ENCODE measurements around the gene TRAPPC3.

Gene TRAPPC3

GRCh38 chr1:36139521-36139920 lies 9.8 kb downstream of the TRAPPC3 start:
- H3K4me1 ChIP-seq: no peaks in the 10 kb centered on the region
- no peak overlapping the region for H3K27ac ChIP-seq
- H3K4me2 ChIP-seq (ENCODE audit: low read length): no peak overlapping the region
- H3K9ac ChIP-seq: no peak overlapping the region
- H3K79me2 ChIP-seq: no peaks in the 10 kb centered on the region
- no peaks in the 10 kb centered on the region for H3K27me3 ChIP-seq (ENCODE audit: control insufficient read depth, insufficient read depth, low read length)
- no peak for TF ChIP-seq CTCF (IDR thresholded peaks at IDR 0.05)
- H3K9me3 ChIP-seq (ENCODE audit: control insufficient read depth, low read length): no peaks in the 10 kb centered on the region
- H2AFZ ChIP-seq: no peak overlapping the region
- no peak overlapping the region for H3K4me3 ChIP-seq (ENCODE audit: low read depth, low read length)
- no peaks in the 10 kb centered on the region for H3K36me3 ChIP-seq (ENCODE audit: control insufficient read depth, insufficient read depth, low read length)

DNA sequence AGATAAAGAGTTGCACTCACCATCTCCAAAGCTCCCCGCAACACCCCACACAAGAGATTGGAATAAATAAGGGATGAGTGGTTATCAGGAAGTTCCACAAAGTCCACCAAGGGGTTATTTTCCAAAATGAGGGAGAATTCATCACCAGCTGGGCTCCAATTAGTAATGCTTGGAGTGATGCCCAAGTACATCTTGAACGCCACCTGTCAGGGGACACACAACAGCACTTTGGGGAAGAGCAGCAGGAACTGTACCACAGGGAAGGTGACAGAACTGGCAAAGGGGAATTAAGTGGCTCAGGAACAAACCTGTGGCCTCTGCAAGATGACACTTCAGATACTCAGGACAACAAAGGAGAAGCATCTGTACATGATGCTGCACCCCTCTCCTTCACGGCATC lies 11.5 kb downstream of the TRAPPC3 start:
- Histone ChIP-seq H3K9me3 (ENCODE audit: control insufficient read depth, low read length) (no peaks in the 10 kb centered on the region), H3K79me2 (no peaks in the 10 kb centered on the region), H3K27ac (no peak overlapping the region), H3K27me3 (ENCODE audit: control insufficient read depth, insufficient read depth, low read length) (no peaks in the 10 kb centered on the region), H3K4me1 (no peaks in the 10 kb centered on the region), H3K4me3 (ENCODE audit: low read depth, low read length) (no peak overlapping the region), H3K4me2 (ENCODE audit: low read length) (no peak overlapping the region), H2AFZ (no peak overlapping the region), H3K36me3 (ENCODE audit: control insufficient read depth, insufficient read depth, low read length) (no peaks in the 10 kb centered on the region), H3K9ac (no peak overlapping the region)
- TF ChIP-seq CTCF (IDR thresholded peaks at IDR 0.05): no peak

DNA sequence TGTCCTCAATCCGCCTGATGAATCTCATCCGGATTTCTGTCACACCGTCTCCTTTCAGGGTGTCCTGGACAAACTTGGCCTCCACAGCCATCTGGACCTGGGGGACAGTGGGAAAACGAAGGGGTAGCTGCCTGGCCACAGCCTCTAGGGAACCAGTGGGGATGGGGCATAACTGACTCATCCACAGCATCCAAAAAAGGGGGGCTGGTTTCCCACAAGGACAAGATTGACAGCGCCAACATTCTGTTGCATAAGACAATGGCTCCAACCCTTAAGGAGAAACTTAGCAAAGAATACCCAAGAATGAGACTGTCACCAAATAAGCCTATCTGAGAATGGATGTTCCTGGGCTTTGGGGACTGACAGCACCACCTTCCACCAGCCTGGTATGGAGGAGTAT lies 12.1 kb downstream of the TRAPPC3 start:
- H3K4me2 ChIP-seq (ENCODE audit: low read length): no peak overlapping the region
- no peak overlapping the region for H3K4me3 ChIP-seq (ENCODE audit: low read depth, low read length)
- H2AFZ ChIP-seq: no peak overlapping the region
- no peaks in the 10 kb centered on the region for H3K36me3 ChIP-seq (ENCODE audit: control insufficient read depth, insufficient read depth, low read length)
- no peak overlapping the region for H3K27ac ChIP-seq
- H3K79me2 ChIP-seq: no peaks in the 10 kb centered on the region
- TF ChIP-seq CTCF (IDR thresholded peaks at IDR 0.05): no peak
- no peaks in the 10 kb centered on the region for H3K4me1 ChIP-seq
- no peaks in the 10 kb centered on the region for H3K27me3 ChIP-seq (ENCODE audit: control insufficient read depth, insufficient read depth, low read length)
- no peak overlapping the region for H3K9ac ChIP-seq
- no peaks in the 10 kb centered on the region for H3K9me3 ChIP-seq (ENCODE audit: control insufficient read depth, low read length)

DNA sequence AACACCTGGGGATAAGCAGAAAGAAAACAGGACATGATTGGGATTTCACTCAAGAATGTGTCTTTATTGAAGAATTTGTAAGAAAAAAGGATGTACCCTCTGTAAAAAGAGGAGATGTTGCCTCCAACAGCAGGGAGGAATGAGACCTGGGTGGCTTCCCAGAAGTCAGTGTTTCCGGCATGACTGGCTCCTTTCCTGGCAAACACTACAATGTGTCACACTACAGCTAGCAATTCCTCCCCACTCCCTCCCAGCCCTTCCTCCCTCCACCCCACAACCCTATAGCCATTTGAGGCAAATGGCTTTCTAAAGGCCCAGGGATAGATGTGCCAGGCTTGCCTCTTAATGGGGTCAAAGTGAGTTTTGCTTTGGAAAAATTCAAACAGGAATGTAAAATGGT lies 12.8 kb downstream of the TRAPPC3 start:
- H3K4me1 ChIP-seq: no peaks in the 10 kb centered on the region
- no peak overlapping the region for H3K9ac ChIP-seq

More for the DNA sequence above, 12.8 kb downstream of the TRAPPC3 start:
- H3K79me2 ChIP-seq: no peaks in the 10 kb centered on the region
- TF ChIP-seq CTCF (IDR thresholded peaks at IDR 0.05): no peak
- no peak overlapping the region for H3K27ac ChIP-seq
- H2AFZ ChIP-seq: no peak overlapping the region
- H3K36me3 ChIP-seq (ENCODE audit: control insufficient read depth, insufficient read depth, low read length): no peaks in the 10 kb centered on the region
- H3K4me3 ChIP-seq (ENCODE audit: low read depth, low read length): no peak overlapping the region
- no peaks in the 10 kb centered on the region for H3K9me3 ChIP-seq (ENCODE audit: control insufficient read depth, low read length)
- no peaks in the 10 kb centered on the region for H3K27me3 ChIP-seq (ENCODE audit: control insufficient read depth, insufficient read depth, low read length)
- no peak overlapping the region for H3K4me2 ChIP-seq (ENCODE audit: low read length)
